Endometrial microvascular endothelial cells (primary cell): Measurements from ENCODE around the gene JAKMIP1. TPM values are rescaled to one million over a fixed set of nuclear protein-coding genes. Genes with fewer than 3 reads are reported as not detected.

Experiments
- in situ Hi-C: cut with HindIII; loops from 2 replicates; pipeline ENCODE4 v1.10.0; 2017; ENCODE audit warnings: low sequenced_read_pairs, low pct_unique_long_range_greater_than_20kb; ENCODE audit errors: inconsistent ontology term
- total RNA-seq: library from RNA; depleted of rRNA; stranded (reverse); fragments of >200 nt; gene quantifications from one replicate; pipeline ENCODE4 v1.2.3, GENCODE V29; 2015; ENCODE audit errors: inconsistent ontology term

Gene JAKMIP1
- total RNA-seq, 1 donor from 2014 or later, result not detected

DNA sequence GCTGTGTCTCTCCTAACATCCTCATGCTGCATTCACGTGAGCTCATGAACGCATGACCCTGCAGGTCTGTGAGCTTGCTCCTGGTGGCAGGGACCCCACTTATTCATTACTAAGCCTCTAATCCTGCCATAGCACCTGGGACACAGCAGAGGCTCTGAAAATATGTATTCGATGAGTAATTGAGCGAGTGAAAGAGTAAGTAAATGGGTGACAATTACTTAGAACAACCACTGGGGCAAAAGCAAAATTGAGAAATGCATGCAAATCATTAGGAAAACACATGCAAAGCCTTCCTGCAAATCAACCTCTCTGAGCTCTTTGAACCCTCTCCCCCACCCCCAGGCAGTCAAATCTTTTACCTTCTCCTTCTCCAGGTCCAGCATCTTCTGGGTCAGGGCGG is 158.5 kb downstream of the JAKMIP1 start:
- in situ Hi-C loops, result no loop called here

DNA sequence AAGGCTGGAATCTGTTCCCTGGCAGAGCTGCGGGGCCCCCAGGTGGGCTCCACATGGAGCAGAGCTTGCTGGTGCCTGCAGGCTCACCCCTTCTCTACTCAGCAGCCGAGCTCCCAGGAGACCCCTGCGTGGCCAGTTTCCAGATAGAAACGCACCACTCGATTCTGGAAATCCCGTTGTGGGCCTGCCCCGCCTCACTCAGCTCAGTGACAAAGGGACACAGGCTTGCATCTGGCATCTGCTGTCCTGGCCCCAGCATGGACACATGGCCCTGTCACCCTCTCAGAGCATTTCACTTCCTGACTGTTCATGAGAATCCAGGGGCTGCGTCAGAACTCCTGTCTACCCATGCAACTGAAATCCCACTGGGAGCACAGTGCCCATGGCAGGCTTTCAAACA is 161.6 kb downstream of the JAKMIP1 start:
- in situ Hi-C loops, result no loop called here

- in situ Hi-C loops, result no loop called here
These were observed 164.6 kb downstream of the JAKMIP1 start for GRCh38 chr4:6035786-6036185.

- in situ Hi-C loops, result no loop called here
These were observed 167.0 kb downstream of the JAKMIP1 start for GRCh38 chr4:6033381-6033780.

DNA sequence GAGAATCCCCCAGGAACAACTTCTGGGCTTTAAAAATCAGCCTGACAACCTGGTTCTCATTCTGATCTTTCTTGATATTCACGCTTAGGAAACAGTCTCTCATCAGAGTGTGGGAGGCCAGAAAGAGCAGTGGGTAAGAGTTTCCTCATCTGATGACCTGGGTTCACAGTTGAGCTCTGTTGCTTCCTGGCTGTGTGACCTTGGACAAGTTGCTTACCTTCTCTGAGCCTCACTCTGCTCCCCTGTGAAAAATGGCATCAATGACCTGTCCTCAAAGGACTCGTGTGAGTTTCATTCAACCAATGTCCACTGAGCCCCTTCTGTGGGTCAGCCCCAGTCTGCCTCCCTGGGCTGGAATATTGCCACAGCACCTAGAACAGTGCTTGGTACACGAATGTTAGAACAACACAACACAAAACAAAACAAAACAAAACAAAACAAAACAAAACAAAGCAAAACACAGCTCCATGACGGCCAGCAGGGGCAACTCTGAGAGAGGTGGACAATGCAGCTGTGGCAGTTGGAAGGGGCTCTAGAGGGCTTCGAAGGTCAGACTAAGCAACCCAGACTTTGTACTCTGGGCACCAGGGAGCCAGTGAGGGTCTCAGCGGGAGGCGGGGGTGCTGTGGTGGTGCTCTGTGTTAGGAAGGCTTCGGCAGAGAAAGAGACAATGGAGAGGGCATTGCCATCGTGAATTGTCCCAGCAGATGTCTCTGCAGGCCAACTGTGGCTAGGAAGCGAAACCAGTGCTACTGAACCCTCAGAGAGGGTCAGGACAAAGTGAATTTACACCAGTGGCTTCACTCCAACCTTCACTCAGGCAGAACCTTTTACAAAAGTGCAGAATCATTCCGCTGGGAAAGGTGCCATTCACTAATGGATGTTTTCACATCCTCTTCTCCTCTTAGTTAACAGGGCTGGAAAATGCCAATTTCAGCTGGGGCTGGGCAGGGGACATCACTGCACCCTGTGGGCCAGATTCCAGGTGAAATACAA is 167.8 kb downstream of the JAKMIP1 start:
- in situ Hi-C loops, result no loop called here

- in situ Hi-C loops, result no loop called here
These were observed 168.5 kb downstream of the JAKMIP1 start for GRCh38 chr4:6031846-6032245.

GRCh38 chr4:6030679-6031078 is 169.7 kb downstream of the JAKMIP1 start:
- in situ Hi-C loops, result no loop called here

DNA sequence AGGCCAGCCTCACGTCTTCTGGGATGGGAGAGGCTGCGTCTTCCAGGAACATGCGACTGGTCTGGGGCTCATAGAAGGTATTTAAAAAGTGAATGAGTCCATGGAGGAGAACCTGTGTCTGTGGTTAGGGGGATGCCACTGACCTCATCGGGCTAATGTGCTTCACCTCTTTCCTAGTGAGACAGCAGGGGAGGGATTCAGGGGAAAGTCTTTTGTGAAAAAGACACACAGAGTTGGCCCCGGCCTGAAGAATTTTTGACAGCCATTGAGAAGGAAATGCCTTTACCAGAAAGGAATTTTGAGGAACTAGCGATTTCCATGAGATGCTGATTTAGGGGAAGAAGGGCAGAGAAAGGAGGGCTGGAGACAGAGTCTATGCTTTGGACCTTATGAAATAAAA is 171.1 kb downstream of the JAKMIP1 start:
- in situ Hi-C loops, result no loop called here

DNA sequence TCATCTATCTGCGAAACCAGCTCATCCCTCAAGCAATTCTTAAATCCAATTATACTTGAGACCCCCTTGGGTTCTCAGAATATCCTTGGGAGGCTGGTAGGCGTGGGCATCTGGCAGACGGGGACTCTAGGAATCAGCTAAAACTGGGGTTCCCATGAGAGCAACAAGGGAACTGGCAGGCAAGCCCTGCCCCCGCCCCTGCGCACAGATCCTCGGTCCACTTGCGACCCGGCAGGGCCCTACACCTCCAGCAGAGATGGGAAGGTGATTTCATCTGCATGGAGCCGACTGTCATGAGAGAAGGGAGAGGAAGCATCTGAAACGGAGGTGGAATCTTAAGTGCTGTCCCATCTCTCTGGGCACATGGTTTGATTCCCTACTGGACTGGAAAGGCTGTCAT is 172.2 kb downstream of the JAKMIP1 start:
- in situ Hi-C loops, result no loop called here

DNA sequence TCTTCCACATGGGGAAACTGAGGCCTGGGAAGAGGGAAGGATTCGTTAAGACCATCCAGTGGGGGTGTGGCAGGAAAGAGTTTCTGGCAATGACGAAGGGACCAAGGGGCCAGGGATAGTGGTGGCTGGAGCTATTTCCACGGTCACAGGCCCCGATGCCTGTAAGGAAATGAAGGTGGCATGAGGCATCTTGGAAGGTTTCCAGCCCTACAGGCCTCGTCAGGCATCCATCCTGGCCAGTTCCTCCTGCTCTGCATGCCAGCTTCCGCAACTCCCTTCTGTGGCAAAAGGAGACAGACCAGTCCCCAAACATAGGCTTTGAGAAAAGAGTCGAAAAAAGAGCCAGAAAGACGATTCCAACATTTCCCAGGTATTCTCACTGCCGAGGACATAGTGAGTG is 173.0 kb downstream of the JAKMIP1 start:
- in situ Hi-C loops, result no loop called here

- in situ Hi-C loops, result no loop called here
These were observed 175.9 kb downstream of the JAKMIP1 start for GRCh38 chr4:6024313-6024960.

DNA sequence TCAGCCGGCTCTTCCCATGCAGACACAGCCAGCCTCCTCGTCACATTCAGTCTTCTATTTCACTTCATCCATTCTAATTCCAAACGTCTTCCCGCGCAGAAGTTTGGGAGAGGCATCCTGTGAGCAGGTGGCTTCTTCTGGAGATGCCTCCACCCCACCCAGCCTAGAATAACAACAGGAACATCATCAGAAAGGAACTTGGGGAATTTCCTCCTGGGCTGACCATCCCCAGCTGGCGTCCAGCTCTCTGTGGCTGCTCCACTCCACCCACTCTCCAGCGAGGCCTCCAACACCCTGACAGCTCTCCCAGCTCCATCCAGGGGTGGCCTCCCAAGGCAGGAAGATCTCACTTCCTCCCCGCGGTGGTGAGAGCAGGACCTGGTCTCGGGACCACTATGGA is 176.6 kb downstream of the JAKMIP1 start:
- in situ Hi-C loops, result no loop called here

DNA sequence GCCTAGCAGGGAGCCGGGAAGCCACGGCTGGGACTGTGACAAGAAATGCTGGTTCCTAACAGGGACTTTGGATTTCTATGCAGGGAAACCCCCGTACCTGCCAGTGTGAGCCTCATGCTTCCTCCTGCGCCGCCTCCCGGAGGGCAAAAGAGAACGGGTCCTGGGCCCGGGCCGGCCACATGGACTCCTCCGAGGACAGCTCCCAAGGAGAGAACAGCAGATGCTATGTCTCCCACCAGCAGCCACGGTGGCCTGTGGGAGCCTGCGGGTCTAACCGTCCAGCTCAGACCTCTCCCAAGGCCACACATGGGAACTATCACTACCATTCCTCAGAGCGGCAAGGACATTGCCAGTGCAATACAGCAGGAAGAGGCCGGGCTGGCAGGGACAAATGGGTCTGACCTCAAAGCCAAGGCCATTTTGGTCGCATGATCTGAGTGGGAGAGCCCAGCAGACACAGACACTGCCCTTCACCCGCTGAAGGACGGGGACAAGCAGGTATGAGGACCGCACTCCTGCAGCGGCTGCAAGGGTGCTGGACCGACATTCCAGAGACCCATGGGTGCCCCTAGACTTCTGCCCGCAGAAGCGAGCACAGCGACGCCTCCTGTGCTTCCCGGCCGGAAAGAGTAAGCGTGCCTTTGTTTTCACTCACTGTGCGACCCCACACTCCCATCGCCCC is 177.6 kb downstream of the JAKMIP1 start:
- in situ Hi-C loops, result no loop called here

- in situ Hi-C loops, result no loop called here
These were observed 178.3 kb downstream of the JAKMIP1 start for GRCh38 chr4:6021831-6022606.

DNA sequence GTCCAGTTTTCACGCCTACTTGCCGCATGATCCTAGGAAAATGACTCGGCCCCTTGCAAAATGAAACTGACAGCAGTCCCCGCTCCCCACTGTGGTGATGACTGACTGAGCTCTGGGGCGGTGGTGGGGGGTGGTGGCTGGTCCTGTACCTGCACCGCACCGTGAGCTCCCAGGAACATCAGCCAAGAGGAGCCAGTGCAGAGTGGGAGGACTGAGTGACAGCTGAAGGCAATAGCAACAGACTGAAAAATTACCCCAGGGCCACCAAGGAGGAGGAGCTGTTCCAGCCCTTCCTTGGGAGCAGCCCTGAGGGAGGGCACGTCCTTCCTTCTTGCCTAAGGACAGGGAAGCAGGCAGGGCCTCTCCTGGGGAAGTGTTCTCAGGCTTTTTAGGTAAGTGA is 179.7 kb downstream of the JAKMIP1 start:
- in situ Hi-C loops, result no loop called here

GRCh38 chr4:6019316-6020263 is 180.8 kb downstream of the JAKMIP1 start:
- in situ Hi-C loops, result no loop called here

DNA sequence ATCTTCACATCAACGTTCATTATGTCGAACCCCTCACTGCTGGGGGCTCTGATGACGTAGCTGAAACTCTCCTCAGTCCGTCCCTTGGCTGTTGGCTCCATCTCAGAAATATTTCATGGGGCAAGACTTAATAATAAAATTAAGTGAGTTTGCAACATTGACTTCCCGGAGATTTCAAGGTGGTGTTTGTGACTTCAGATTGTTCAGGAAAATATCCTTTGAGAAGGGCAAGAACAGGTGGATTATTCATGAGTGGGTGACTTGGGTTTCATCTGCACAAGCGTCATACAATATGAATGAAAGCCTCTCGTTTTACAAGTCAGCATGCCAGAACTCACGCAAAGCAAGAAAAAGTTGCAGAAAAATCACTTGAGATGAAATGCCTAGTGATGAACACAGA is 182.0 kb downstream of the JAKMIP1 start, which contains the start of gene C4orf50:
Gene C4orf50, minus strand, starts transcription at position 101 of the 400 bp plus-strand sequence.
- in situ Hi-C loops, result no loop called here

DNA sequence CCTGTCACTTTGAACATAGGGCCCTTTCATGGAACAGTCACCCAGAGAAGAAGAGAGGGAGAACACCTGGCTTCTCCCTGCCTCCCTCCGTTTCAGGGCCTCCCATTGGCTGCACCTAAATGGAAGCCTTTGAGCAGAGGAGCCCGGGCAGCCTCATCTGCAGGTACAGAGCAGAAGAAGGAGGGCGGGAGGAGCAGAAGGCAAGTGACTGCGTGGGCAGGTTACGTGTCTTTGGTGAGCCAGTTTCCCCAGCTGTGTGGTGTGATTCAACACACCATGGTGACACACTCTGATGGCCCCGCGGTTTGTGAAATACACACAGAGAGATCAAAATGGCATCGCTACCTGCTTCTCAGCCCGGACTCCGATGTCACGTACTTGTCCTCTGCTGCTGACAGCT is 182.5 kb downstream of the JAKMIP1 start:
- in situ Hi-C loops, result no loop called here
